Measurements from ENCODE around the gene MAP3K21.
A peak's percentile ranks its signal among the peaks of the same experiment; 100 is the strongest.

MAP3K21 gene

GRCh38 chr1:233362743-233363142, 35.2 kb downstream of the MAP3K21 start:
- Histone ChIP-seq H3K9me3 (ENCODE audit: control insufficient read depth, low read length) (no peaks in the 10 kb centered on the region), H3K4me3 (ENCODE audit: insufficient read depth in 1 of 2, low read depth in 1 of 2, low read length in 2 of 2) (no peak overlapping the region), H3K4me2 (ENCODE audit: low read length, poor library complexity, severe bottlenecking) (no peak overlapping the region), H2AFZ (ENCODE audit: low read depth, low read length) (no peak overlapping the region), H3K23ac (ENCODE audit: low read length in 2 of 2) (no peak overlapping the region), H3K4ac (ENCODE audit: low read depth in 1 of 2, low read length in 2 of 2) (no peak overlapping the region), H3K9ac (ENCODE audit: low read length) (no peak overlapping the region), H4K91ac (ENCODE audit: low read length) (no peak overlapping the region), H3K36me3 (ENCODE audit: control insufficient read depth in 1 of 2, insufficient read depth in 2 of 2, low read depth in 1 of 2, low read length in 2 of 2) (no peaks in the 10 kb centered on the region), H3K79me1 (replicated peaks; ENCODE audit: low read length, poor library complexity, severe bottlenecking) (peaks cover 2% of the 10 kb centered on the region), H3K18ac (ENCODE audit: low read depth in 1 of 2, low read length in 2 of 2) (no peak overlapping the region), H2BK5ac (ENCODE audit: low read depth, low read length, poor library complexity, severe bottlenecking) (no peak overlapping the region), H2BK15ac (ENCODE audit: low read depth, poor library complexity, severe bottlenecking) (no peak overlapping the region), H4K8ac (ENCODE audit: low read length) (no peak overlapping the region), H3K27ac (ENCODE audit: low read length, poor library complexity, severe bottlenecking) (no peak overlapping the region), H3K4me1 (ENCODE audit: control insufficient read depth, insufficient read depth, low read depth, low read length) (peaks cover 14% of the 10 kb centered on the region), H2BK12ac (ENCODE audit: low read length in 2 of 2) (no peak overlapping the region), H2AK5ac (ENCODE audit: low read length, severe bottlenecking) (no peak overlapping the region), H3K14ac (ENCODE audit: low read length in 2 of 2) (no peak overlapping the region), H2BK120ac (ENCODE audit: low read depth, low read length) (no peak overlapping the region), H3K27me3 (ENCODE audit: control insufficient read depth in 1 of 2, insufficient read depth in 1 of 2, low read length in 2 of 2) (peaks cover 0 to 12% of the 10 kb centered on the region in 2 experiments)
- no peak for DNase-seq
- no CpG with 5 or more reads among the region's 1 CpG for WGBS

- WGBS = 60% methylated on average over 1 of the region's 1 CpG
These were observed 36.5 kb downstream of the MAP3K21 start for GRCh38 chr1:233364026-233364425.

GRCh38 chr1:233364695-233365539, 37.4 kb downstream of the MAP3K21 start:
- DNase-seq = peak; percentile 15
- Histone ChIP-seq H2AFZ (ENCODE audit: low read depth, low read length) (no peak overlapping the region), H3K27ac (ENCODE audit: low read length, poor library complexity, severe bottlenecking) (no peak overlapping the region), H4K91ac (ENCODE audit: low read length) (no peak overlapping the region), H3K14ac (ENCODE audit: low read length in 2 of 2) (no peak overlapping the region), H2BK12ac (ENCODE audit: low read length in 2 of 2) (no peak overlapping the region), H3K4me3 (ENCODE audit: insufficient read depth in 1 of 2, low read depth in 1 of 2, low read length in 2 of 2) (no peak overlapping the region), H3K27me3 (ENCODE audit: control insufficient read depth in 1 of 2, insufficient read depth in 1 of 2, low read length in 2 of 2) (peaks cover 0 to 12% of the 10 kb centered on the region in 2 experiments), H2BK5ac (ENCODE audit: low read depth, low read length, poor library complexity, severe bottlenecking) (no peak overlapping the region), H2BK15ac (ENCODE audit: low read depth, poor library complexity, severe bottlenecking) (no peak overlapping the region), H3K9me3 (ENCODE audit: control insufficient read depth, low read length) (no peaks in the 10 kb centered on the region), H2BK120ac (ENCODE audit: low read depth, low read length) (no peak overlapping the region), H3K23ac (ENCODE audit: low read length in 2 of 2) (no peak overlapping the region), H4K8ac (ENCODE audit: low read length) (no peak overlapping the region), H2AK5ac (ENCODE audit: low read length, severe bottlenecking) (no peak overlapping the region), H3K9ac (ENCODE audit: low read length) (no peak overlapping the region), H3K4ac (ENCODE audit: low read depth in 1 of 2, low read length in 2 of 2) (no peak overlapping the region), H3K4me2 (ENCODE audit: low read length, poor library complexity, severe bottlenecking) (no peak overlapping the region), H3K36me3 (ENCODE audit: control insufficient read depth in 1 of 2, insufficient read depth in 2 of 2, low read depth in 1 of 2, low read length in 2 of 2) (no peaks in the 10 kb centered on the region), H3K79me1 (replicated peaks; ENCODE audit: low read length, poor library complexity, severe bottlenecking) (peaks cover 2% of the 10 kb centered on the region), H3K18ac (ENCODE audit: low read depth in 1 of 2, low read length in 2 of 2) (no peak overlapping the region), H3K4me1 (ENCODE audit: control insufficient read depth, insufficient read depth, low read depth, low read length) (peaks cover 13% of the 10 kb centered on the region)
- 78% methylated on average over 2 of the region's 5 CpGs for WGBS

More at GRCh38 chr1:233364026-233364425, 36.5 kb downstream of the MAP3K21 start:
- Histone ChIP-seq H3K27me3 (ENCODE audit: control insufficient read depth in 1 of 2, insufficient read depth in 1 of 2, low read length in 2 of 2) (peaks cover 0 to 12% of the 10 kb centered on the region in 2 experiments), H3K4me3 (ENCODE audit: insufficient read depth in 1 of 2, low read depth in 1 of 2, low read length in 2 of 2) (no peak overlapping the region), H2AFZ (ENCODE audit: low read depth, low read length) (no peak overlapping the region), H2AK5ac (ENCODE audit: low read length, severe bottlenecking) (no peak overlapping the region), H3K27ac (ENCODE audit: low read length, poor library complexity, severe bottlenecking) (peak overlapping the region; percentile 66), H3K23ac (ENCODE audit: low read length in 2 of 2) (no peak overlapping the region), H2BK15ac (ENCODE audit: low read depth, poor library complexity, severe bottlenecking) (no peak overlapping the region), H3K4ac (ENCODE audit: low read depth in 1 of 2, low read length in 2 of 2) (no peak overlapping the region), H3K79me1 (replicated peaks; ENCODE audit: low read length, poor library complexity, severe bottlenecking) (peaks cover 2% of the 10 kb centered on the region), H3K9ac (ENCODE audit: low read length) (no peak overlapping the region), H2BK5ac (ENCODE audit: low read depth, low read length, poor library complexity, severe bottlenecking) (no peak overlapping the region), H4K8ac (ENCODE audit: low read length) (no peak overlapping the region), H3K9me3 (ENCODE audit: control insufficient read depth, low read length) (no peaks in the 10 kb centered on the region), H3K18ac (ENCODE audit: low read depth in 1 of 2, low read length in 2 of 2) (no peak overlapping the region), H2BK12ac (ENCODE audit: low read length in 2 of 2) (no peak overlapping the region), H2BK120ac (ENCODE audit: low read depth, low read length) (no peak overlapping the region), H4K91ac (ENCODE audit: low read length) (no peak overlapping the region), H3K36me3 (ENCODE audit: control insufficient read depth in 1 of 2, insufficient read depth in 2 of 2, low read depth in 1 of 2, low read length in 2 of 2) (no peaks in the 10 kb centered on the region), H3K4me1 (ENCODE audit: control insufficient read depth, insufficient read depth, low read depth, low read length) (peaks cover 14% of the 10 kb centered on the region), H3K14ac (ENCODE audit: low read length in 2 of 2) (no peak overlapping the region), H3K4me2 (ENCODE audit: low read length, poor library complexity, severe bottlenecking) (no peak overlapping the region)
- DNase-seq = no peak

GRCh38 chr1:233366575-233366974, 39.1 kb downstream of the MAP3K21 start:
- DNase-seq = no peak
- WGBS = 85% methylated on average over 2 of the region's 3 CpGs

More at GRCh38 chr1:233366575-233366974, 39.1 kb downstream of the MAP3K21 start:
- Histone ChIP-seq H3K9me3 (ENCODE audit: control insufficient read depth, low read length) (no peaks in the 10 kb centered on the region), H2AK5ac (ENCODE audit: low read length, severe bottlenecking) (no peak overlapping the region), H3K27me3 (ENCODE audit: control insufficient read depth in 1 of 2, insufficient read depth in 1 of 2, low read length in 2 of 2) (peaks cover 0 to 12% of the 10 kb centered on the region in 2 experiments), H2AFZ (ENCODE audit: low read depth, low read length) (no peak overlapping the region), H2BK5ac (ENCODE audit: low read depth, low read length, poor library complexity, severe bottlenecking) (no peak overlapping the region), H4K91ac (ENCODE audit: low read length) (no peak overlapping the region), H3K27ac (ENCODE audit: low read length, poor library complexity, severe bottlenecking) (no peak overlapping the region), H3K23ac (ENCODE audit: low read length in 2 of 2) (no peak overlapping the region), H3K4ac (ENCODE audit: low read depth in 1 of 2, low read length in 2 of 2) (no peak overlapping the region), H3K4me3 (ENCODE audit: insufficient read depth in 1 of 2, low read depth in 1 of 2, low read length in 2 of 2) (no peak overlapping the region), H3K9ac (ENCODE audit: low read length) (no peak overlapping the region), H3K79me1 (replicated peaks; ENCODE audit: low read length, poor library complexity, severe bottlenecking) (peaks cover 2% of the 10 kb centered on the region), H3K36me3 (ENCODE audit: control insufficient read depth in 1 of 2, insufficient read depth in 2 of 2, low read depth in 1 of 2, low read length in 2 of 2) (no peaks in the 10 kb centered on the region), H4K8ac (ENCODE audit: low read length) (no peak overlapping the region), H3K4me2 (ENCODE audit: low read length, poor library complexity, severe bottlenecking) (no peak overlapping the region), H2BK12ac (ENCODE audit: low read length in 2 of 2) (no peak overlapping the region), H2BK120ac (ENCODE audit: low read depth, low read length) (no peak overlapping the region), H3K4me1 (ENCODE audit: control insufficient read depth, insufficient read depth, low read depth, low read length) (peaks cover 13% of the 10 kb centered on the region), H2BK15ac (ENCODE audit: low read depth, poor library complexity, severe bottlenecking) (no peak overlapping the region), H3K14ac (ENCODE audit: low read length in 2 of 2) (no peak overlapping the region), H3K18ac (ENCODE audit: low read depth in 1 of 2, low read length in 2 of 2) (no peak overlapping the region)
